K562 (cell line): ENCODE results near the gene STON1. TPM values are rescaled to one million over a fixed set of nuclear protein-coding genes. Genes with fewer than 3 reads are reported as not detected.
A peak's percentile ranks its signal among the peaks of the same experiment; 100 is the strongest.

Experiments
- BRCA1 ChIP-seq, 2 experiments: fragments of 450-650 bp in 1 of 2; sonication (generic) in 1 of 2; formaldehyde crosslinking in 1 of 2; IDR thresholded peaks; 2 replicates each; pipeline versions ENCODE4 v1.5.0 to v1.6.1; 2017 to 2020; ENCODE audit warnings: mild to moderate bottlenecking in 1 of 2, missing genetic modification reagents in 1 of 2
- CBX5 ChIP-seq: IDR thresholded peaks from 2 replicates; pipeline ENCODE4 v1.6.1; 2014; ENCODE audit warnings: low read depth, borderline replicate concordance
- CEBPG ChIP-seq, 3 experiments: fragments of 200-800 bp in 1 of 3; sonication (Bioruptor generic) in 1 of 3; sonication (generic) in 1 of 3; formaldehyde crosslinking in 1 of 3; IDR thresholded peaks in 2 of 3; conservative IDR thresholded peaks in 1 of 3; 2 replicates each; pipeline versions ENCODE4 v1.6.1 to v1.8.0; 2016 to 2022; ENCODE audit warnings: missing compliant biosample characterization in 2 of 3, missing genetic modification characterization in 2 of 3, mild to moderate bottlenecking in 1 of 3, missing genetic modification reagents in 1 of 3
- DLX4 ChIP-seq: fragments of 250-450 bp; sonication (Bioruptor Pico); IDR thresholded peaks from 2 replicates; pipeline ENCODE4 v1.6.1; 2021; ENCODE audit warnings: mild to moderate bottlenecking
- E2F3 ChIP-seq: fragments of 250-450 bp; sonication (Bioruptor Pico); IDR thresholded peaks from 2 replicates; pipeline ENCODE4 v1.4.0; 2020; ENCODE audit warnings: mild to moderate bottlenecking
- E4F1 ChIP-seq: fragments of 250-450 bp; sonication (Bioruptor Pico); IDR thresholded peaks from 2 replicates; pipeline ENCODE4 v1.5.0; 2021; ENCODE audit warnings: mild to moderate bottlenecking, borderline replicate concordance
- EHMT2 ChIP-seq: fragments of 450-650 bp; IDR thresholded peaks from 2 replicates; pipeline ENCODE4 v1.6.1; 2018; ENCODE audit warnings: antibody characterized with exemption
- FOXJ3 ChIP-seq: sonication (generic); formaldehyde crosslinking; IDR thresholded peaks from 2 replicates; pipeline ENCODE4 v1.4.0; 2020; ENCODE audit warnings: mild to moderate bottlenecking, missing genetic modification reagents
- HDAC1 ChIP-seq, 2 experiments: fragments of 450-650 bp; IDR thresholded peaks; 2 replicates each; pipeline ENCODE4 v1.6.1; 2016 to 2017; ENCODE audit warnings: inconsistent platforms in 1 of 2, mild to moderate bottlenecking in 1 of 2, moderate library complexity in 1 of 2
- HLTF ChIP-seq: fragments of 450-650 bp; IDR thresholded peaks from 2 replicates; pipeline ENCODE4 v1.6.1; 2016
- HMG20A ChIP-seq: fragments of 450-650 bp; formaldehyde crosslinking; conservative IDR thresholded peaks from 2 replicates; pipeline ENCODE4 v1.4.0; 2020; ENCODE audit warnings: mild to moderate bottlenecking, mixed read lengths
- HMGXB4 ChIP-seq: sonication (generic); formaldehyde crosslinking; IDR thresholded peaks from 2 replicates; pipeline ENCODE4 v1.8.1; 2023; ENCODE audit warnings: mild to moderate bottlenecking, missing genetic modification reagents
- JUND ChIP-seq, 2 experiments: IDR thresholded peaks; 2 replicates in 1 of 2; 3 replicates in 1 of 2; pipeline ENCODE4 v1.6.1; 2011; ENCODE audit warnings: borderline replicate concordance in 2 of 2, low read depth in 2 of 2, low read length in 2 of 2, improper control_type of control experiment in 1 of 2, missing biosample characterization in 1 of 2, missing genetic modification characterization in 1 of 2, missing genetic modification reagents in 1 of 2
- LEF1 ChIP-seq: fragments of 450-650 bp; IDR thresholded peaks from 2 replicates; pipeline ENCODE4 v1.6.1; 2016; ENCODE audit warnings: mild to moderate bottlenecking
- MBD2 ChIP-seq: sonication (generic); IDR thresholded peaks from 2 replicates; pipeline ENCODE4 v1.6.1; 2016; ENCODE audit warnings: low read depth, borderline replicate concordance
- MYC ChIP-seq, 2 experiments: fragments of 250-450 bp in 1 of 2; sonication (Bioruptor Pico) in 1 of 2; IDR thresholded peaks; 2 replicates each; pipeline versions ENCODE4 v1.5.1 to v1.6.1; 2012 to 2021; ENCODE audit warnings: low read depth in 2 of 2, borderline replicate concordance in 1 of 2, improper control_type of control experiment in 1 of 2, low read length in 1 of 2, mild to moderate bottlenecking in 1 of 2, moderate library complexity in 1 of 2
- PHF21A ChIP-seq: fragments of 450-650 bp; IDR thresholded peaks from 2 replicates; pipeline ENCODE4 v1.6.1; 2017; ENCODE audit warnings: low read depth, borderline replicate concordance
- RHOXF2B ChIP-seq: fragments of 250-450 bp; sonication (Bioruptor Pico); conservative IDR thresholded peaks from 2 replicates; pipeline ENCODE4 v1.5.1; 2021
- SMAD4 ChIP-seq: fragments of 250-450 bp; sonication (Bioruptor Pico); conservative IDR thresholded peaks from 2 replicates; pipeline ENCODE4 v1.8.0; 2021; ENCODE audit warnings: inconsistent platforms, mild to moderate bottlenecking, moderate library complexity
- SREBF1 ChIP-seq: fragments of 150-350 bp; IDR thresholded peaks from 2 replicates; pipeline ENCODE4 v1.6.1; 2014; ENCODE audit warnings: antibody characterized with exemption, low read depth, low read length, borderline replicate concordance
- SRF ChIP-seq, 2 experiments: fragments of 250-450, 450-650 bp in 1 of 2; sonication (Bioruptor Pico) in 1 of 2; sonication (generic) in 1 of 2; formaldehyde crosslinking; IDR thresholded peaks; 2 replicates each; pipeline versions ENCODE4 v1.5.0 to v1.5.1; 2020 to 2022; ENCODE audit warnings: mild to moderate bottlenecking in 1 of 2, missing genetic modification reagents in 1 of 2
- SRSF3 ChIP-seq: fragments of 200-400 bp; formaldehyde crosslinking; IDR thresholded peaks from 2 replicates; pipeline ENCODE4 v1.6.1; 2016; ENCODE audit warnings: mild to moderate bottlenecking, low read length, moderate library complexity; ENCODE audit not compliant: insufficient read depth
- ZC3H8 ChIP-seq: fragments of 450-650 bp; IDR thresholded peaks from 2 replicates; pipeline ENCODE4 v1.6.1; 2017
- polyA plus RNA-seq, 8 experiments: library from polyadenylated mRNA; depleted of rRNA in 4 of 8; stranded (reverse) in 5 of 8; unstranded in 3 of 8; fragments of >200 nt; fragmentation: Nextera tagmentation in 2 of 8; fragmentation: Illumina TruSeq in 1 of 8; extraction: Ambion mirVana in 2 of 8; extraction: Trizol in 1 of 8; gene quantifications; 2 replicates each; pipeline versions ENCODE4 v1.2.1 to v1.2.3, GENCODE V29; 2011 to 2014; ENCODE audit warnings: inconsistent platforms in 1 of 8, missing spikeins in 1 of 8
- total RNA-seq, 7 experiments: library from RNA; depleted of rRNA in 6 of 7; stranded (reverse); fragments of >200 nt in 6 of 7; fragmentation: Illumina TruSeq in 2 of 7; extraction: Trizol in 2 of 7; gene quantifications; 2 replicates each; pipeline versions ENCODE4 v1.2.1 to v1.2.3, GENCODE V29; 2011 to 2021; ENCODE audit warnings: low replicate concordance in 1 of 7

The STON1 gene
- total and polyA plus RNA-seq, 9 of the 15 experiments (the other 6 are each of a cell fraction or from before 2014, with no cell fraction given) = 0.07 to 1.2 (median 0.55) TPM

- TF ChIP-seq SRSF3 (no peak), E4F1 (no peak), LEF1 (peak; percentile 44; the same call in 1 of the 2 replicates), PHF21A (no peak), MYC (IDR thresholded peaks at IDR 0.05; ENCODE audit: low read depth, low read length) (peak; percentile 43; the same call in 1 of the 2 replicates), MYC (CRISPR knock-in tag; IDR thresholded peaks at IDR 0.05; ENCODE audit: borderline replicate concordance, low read depth) (no peak), ZC3H8 (no peak), SMAD4 (CRISPR knock-in tag) (no peak; the same call in 1 of the 2 replicates), JUND (IDR thresholded peaks at IDR 0.05; ENCODE audit: borderline replicate concordance, low read depth, low read length) (peak; percentile 73; the same call in 1 of the 2 replicates), JUND (tag; IDR thresholded peaks at IDR 0.05; ENCODE audit: borderline replicate concordance, low read depth, low read length) (peak; percentile 79; the same call in 2 of the 3 replicates), HMGXB4 (CRISPR knock-in tag) (no peak), DLX4 (CRISPR knock-in tag) (no peak), HDAC1 (IDR thresholded peaks at IDR 0.05) (peak in 1 of 2 experiments; percentile 49; a peak in 2 of 4 replicates), HLTF (no peak), MBD2 (no peak), EHMT2 (no peak), FOXJ3 (CRISPR knock-in tag) (no peak), RHOXF2B (no peak), SRF (CRISPR knock-in tag; IDR thresholded peaks at IDR 0.05) (no peak; a peak in 1 of 4 replicates), CEBPG (CRISPR knock-in tag; IDR thresholded peaks at IDR 0.05) (no peak), CEBPG (tag; conservative IDR thresholded peaks at IDR 0.05 in 1 of 2, IDR thresholded peaks at IDR 0.05 in 1 of 2) (peak; percentile 86 to 92), BRCA1 (IDR thresholded peaks at IDR 0.05) (no peak), BRCA1 (CRISPR knock-in tag; IDR thresholded peaks at IDR 0.05) (no peak), HMG20A (CRISPR knock-in tag) (no peak), E2F3 (CRISPR knock-in tag) (no peak), SREBF1 (no peak), CBX5 (0 out of 2 replicates have a peak, but pooled peaks have one; percentile 32)
These were observed 21.4 kb upstream of the STON1 start (continued) for GRCh38 chr2:48508461-48509124.
